NCI-H524 treated with DMSO at 0.1 percent for 48 hours (cell line): Measurements from ENCODE around the gene CFAP43.
A peak's percentile ranks its signal among the peaks of the same experiment; 100 is the strongest.

Experiments
- DNase-seq: peaks from one replicate; lab custom pipeline; 2025; lab: John Stamatoyannopoulos, UW

CFAP43 gene, protein sequence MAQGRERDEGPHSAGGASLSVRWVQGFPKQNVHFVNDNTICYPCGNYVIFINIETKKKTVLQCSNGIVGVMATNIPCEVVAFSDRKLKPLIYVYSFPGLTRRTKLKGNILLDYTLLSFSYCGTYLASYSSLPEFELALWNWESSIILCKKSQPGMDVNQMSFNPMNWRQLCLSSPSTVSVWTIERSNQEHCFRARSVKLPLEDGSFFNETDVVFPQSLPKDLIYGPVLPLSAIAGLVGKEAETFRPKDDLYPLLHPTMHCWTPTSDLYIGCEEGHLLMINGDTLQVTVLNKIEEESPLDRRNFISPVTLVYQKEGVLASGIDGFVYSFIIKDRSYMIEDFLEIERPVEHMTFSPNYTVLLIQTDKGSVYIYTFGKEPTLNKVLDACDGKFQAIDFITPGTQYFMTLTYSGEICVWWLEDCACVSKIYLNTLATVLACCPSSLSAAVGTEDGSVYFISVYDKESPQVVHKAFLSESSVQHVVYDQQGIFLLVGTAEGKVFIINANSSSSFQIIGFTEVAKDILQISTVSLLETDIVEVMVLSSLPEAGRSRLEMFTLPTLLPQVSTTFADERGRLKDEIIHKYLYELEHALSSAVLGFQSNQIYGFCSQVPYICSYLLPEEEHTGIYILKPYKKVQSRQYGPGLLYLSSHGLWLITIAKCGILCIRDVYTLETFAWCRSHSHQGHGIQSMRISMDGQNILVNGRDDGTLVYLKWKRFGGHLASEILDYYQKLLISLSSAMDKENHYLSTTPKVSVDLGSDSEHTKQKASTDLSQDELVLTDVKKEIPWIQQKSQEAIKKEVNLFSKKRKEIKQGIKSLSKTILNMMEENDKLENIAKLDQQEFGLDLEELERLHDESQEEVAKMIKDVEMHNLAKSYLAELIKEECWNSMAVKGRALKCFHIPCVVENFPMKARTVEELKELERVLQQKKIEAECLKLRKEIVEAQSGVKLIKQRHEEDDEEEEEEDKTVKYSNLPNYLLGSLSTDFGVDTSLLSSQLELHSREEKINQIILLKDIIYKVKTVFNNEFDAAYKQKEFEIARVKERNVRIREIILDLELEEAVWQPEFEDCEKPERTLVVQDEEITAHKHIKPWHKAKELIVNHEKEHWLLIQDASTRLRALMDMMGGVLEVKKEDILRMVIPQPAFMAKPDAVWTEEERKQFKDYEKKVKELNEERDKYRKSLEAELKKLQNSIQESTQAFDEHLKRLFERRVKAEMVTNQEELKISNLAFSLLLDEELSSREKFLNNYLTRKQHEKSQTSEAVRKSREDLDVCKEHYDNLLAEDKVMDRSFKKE (N-terminal part only)

DNA sequence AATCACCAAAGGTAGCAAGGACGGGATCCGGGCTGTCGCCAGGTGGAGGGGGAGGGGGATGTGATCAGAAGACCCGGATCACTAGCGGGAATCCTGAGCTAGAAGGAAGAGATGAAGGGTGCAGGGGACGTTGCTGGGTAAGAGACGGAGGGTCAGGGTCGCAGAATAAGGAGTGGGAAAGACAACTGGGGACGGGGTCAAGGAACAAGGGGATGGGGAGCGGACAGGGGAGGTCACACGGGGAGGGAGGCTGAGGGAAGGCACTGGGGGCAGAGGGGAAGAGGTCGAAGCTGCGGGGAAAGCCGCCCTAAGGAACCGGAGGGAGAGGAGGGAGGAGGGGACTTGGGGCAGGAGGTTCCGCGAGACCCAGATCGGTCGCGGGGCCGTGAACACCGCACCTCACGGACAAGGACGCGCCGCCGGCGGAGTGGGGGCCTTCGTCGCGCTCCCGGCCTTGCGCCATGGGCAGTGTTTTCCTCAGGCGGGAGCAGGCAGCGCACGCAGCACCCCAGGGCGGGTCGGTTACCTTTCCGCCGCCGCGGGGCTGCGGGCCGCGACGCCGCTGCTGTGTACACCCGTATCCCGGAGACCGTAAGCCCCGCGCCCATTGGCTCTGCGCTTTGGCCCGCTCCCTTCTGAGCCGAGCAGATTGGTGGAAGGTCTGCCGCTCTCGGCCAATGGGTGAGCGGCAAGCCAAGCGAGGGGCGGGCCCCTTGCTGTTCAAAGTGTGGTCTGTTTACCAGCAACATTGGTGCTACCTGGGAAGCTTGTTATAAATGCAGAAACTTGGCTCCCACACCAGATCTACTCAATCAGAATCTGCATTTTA, at the start of gene CFAP43:
CFAP43 (minus strand) TSS at position 581 of the 829 bp plus-strand sequence; CDS start at position 463, 118 bp downstream.
- peak; percentile 29 for DNase-seq

DNA sequence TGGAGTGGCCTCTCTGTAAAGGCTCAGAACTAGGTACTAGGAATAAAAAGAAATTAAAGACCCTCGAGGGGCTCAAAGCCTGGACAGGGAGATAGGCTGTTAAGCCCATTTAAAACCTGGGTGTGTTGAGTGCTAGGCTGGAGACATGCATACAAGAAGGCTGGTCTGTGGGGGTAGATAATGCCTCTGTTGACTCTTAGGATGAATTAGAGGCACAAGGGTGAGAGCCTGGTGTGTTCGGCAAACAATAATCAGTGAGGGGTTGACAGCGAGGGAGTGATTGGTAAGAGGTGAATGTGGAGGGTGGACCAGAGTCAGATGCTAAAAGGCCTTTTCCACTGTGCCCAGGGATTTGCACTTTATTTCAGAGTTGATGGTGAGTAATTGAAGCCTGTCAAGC, 49.5 kb upstream of the CFAP43 start:
- no peak for DNase-seq

DNA sequence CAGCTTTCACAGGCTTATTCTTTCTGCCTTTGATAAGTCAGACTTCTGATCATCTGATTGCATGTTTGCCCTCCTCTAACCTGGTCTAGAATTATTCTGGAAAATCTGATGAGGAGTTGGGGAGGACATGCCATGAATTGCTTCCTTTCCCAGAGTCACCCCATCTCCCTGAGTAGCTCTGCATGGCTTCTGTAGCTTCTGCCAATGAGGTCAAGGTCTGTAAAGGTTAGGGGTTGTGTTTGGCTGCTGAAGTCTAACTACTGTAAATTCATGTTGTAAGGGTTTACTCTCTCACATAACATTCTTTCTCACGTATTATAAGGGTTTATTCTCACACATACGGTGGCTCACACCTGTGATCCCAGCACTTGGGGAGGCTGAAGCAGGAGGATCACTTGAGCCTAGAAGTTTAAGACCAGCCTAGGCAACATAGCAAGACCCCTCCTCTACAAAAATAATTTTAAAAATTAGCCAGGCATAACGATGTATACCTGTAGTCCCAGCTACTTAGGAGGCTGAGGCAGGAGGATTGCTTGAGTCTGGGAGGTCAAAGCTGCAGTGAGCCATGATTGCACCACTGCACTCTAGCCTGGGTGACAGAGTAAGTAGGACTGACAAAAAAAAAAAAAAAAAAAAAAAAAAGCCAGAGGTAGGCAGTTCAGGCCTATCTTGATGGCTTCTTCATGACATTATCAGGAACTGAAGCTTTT, 47.5 kb upstream of the CFAP43 start:
- DNase-seq: no peak

DNA sequence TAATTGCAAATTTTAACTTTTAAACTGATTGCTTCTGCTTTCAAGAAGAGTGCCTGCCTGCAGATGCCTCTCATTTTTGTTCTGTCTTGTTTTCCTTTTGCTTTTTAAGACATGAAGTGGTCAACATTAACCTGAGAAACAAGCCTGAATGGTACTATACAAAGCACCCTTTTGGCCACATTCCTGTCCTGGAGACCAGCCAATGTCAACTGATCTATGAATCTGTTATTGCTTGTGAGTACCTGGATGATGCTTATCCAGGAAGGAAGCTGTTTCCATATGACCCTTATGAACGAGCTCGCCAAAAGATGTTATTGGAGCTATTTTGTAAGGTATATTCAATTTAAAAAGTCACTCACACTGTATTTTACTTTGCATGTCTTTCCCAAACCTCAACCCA, 45.6 kb upstream of the CFAP43 start:
- no peak for DNase-seq

DNA sequence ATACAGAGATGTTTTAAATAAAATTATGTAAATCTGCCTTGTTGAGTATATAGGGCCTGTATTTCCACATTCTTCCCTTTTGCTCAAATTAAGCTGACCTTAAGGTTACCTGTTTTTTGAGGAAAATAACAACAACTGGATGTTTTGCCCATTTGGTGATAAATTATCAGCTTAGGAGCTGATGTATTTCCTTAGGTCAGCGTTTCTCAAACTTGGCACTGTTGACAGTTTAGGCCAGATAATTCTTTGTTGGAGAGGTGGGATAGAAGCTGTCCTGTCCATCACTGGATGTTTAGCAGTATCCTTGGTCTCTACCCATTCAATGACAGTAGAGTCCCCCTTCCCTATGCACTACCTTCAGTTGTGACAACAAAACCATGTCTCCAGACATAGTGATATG, 44.0 kb upstream of the CFAP43 start:
- no peak for DNase-seq

DNA sequence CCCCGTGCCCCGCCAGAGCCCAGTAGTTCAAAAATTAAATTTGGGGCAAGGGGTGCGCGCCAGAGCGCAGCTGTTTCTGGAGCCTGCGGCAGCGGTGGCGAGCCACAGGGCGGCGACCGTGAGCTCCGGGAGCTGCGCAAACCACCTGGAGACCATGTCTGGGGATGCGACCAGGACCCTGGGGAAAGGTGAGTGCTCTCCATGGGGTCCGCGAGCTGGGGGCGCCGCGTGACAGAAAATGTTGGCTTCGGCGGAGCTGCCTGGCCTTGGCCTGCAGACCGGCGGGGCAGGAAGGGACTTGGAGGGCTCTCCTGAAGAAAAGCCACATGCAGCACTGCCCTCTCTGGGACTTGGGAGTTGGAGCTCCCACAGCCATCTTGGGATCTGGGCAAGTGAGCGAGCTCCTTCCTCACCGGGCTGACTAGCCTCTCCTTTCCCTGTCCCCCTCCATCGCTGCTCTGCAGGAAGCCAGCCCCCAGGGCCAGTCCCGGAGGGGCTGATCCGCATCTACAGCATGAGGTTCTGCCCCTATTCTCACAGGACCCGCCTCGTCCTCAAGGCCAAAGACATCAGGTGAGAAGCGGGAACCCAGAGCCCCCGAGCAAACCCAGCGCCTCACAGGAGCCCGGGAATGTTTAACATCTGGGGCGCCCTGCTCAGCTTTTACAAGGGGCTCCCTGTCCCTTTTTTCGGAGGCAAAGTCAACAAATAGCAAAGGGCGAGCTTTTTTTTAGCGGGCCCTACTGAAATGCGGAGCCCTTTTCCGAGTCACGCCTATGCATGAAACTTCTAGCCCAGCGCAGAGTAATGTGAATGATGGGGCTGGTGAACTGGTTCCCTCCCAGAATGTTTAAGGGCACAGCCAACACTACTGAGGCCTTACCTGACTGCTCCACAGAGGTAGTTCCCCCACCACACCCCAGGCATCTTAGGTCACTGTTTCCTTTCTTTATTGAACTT, 42.9 kb upstream of the CFAP43 start:
- DNase-seq: no peak

DNA sequence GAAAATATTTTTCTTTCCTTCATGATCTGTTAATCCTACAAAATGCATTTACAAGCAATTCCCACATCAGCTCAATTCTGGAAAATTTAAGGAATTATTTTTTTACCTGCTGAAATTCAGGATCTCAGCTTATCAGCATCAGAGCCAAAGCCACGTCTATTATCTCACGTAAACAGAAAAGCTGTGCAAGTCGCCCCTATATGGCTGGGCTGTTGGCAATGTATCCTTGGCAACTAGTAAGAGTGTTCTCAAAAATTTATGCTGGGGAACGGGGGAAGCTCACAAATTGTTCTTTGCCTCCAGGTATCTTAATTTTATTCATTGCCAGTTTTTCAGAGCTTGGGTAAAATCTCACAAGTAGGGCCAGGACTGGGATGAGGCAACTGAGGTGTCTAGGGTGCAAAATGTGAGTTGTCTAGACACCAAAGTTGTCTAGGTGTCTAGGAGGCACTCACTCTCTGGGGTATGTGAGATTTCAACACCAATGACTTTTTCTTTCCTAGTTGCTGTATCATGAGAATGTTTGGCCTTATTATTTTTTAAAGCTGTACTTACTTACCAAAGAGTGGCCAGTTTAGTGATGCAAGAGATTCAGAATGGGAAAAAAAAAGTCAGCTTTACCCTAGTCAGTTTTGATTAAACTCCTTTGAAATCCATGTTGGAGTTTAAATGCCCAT, 41.9 kb upstream of the CFAP43 start:
- DNase-seq: no peak

DNA sequence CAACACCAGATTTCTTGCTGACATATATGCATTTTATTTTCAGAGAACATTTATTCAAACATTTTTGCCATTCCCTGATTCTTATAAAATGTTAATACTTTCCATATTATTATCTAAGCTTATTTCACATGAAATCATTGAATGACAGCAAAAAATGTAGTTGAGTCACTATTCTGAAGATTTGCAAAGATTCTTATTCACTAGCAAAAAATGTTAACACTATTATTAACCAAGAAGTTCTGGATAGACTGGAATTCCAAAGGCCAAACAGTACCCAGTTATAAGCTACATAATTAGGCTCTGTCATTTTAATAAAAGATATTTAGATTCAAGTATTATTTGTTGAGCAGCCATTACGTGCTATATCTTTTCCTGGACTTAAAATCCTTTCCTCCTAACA, 41.1 kb upstream of the CFAP43 start:
- no peak for DNase-seq

DNA sequence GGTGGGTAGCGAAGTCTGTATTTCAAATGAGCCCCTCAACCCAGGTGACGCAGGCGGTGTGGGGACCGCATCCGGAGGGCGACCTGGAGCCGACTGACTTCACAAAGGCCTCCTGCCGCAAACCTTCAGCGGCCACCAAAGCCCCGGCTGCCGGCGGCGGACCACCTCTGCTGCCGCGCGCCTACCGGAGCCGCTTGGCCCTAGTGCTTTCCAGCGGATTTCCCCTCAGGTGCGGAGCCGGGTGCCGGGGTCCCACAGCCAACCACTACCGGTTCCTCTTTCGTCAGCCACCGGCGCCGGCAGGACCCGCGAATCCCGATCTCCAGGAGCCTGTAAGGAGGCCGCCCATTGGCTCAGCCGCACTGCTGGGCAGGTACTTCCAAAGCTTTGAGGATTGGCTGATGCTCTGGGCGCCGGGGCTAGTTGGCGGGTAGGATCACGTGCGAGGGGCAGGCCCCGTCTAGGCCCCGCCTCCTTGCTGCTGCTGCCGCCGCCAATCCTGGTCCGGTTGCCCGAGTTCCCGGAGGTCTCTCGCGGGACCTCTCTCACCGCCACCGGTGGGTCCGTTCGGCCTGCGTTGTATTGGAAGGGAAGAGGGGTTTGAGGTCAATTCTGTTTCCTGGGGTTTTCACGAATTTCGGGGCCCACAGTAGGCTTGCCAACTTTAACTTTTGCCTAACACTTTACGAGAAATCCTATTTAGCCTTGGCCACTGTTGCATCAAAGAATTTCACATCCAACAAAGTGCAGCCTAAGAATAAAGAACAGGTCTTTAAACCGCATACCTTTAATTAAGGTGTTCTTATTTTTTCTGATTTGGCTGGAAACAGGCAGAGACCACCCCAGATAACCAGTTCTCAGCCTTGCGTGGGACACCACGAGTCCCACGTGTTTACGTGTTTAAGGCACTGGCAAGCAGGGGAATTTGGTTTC, 36.8 kb upstream of the CFAP43 start, which contains the start of gene GSTO2:
GSTO2 (plus strand) TSS at position 472 of the 933 bp plus-strand sequence. CDS start 5,732 bp downstream, outside the sequence.
- peak; percentile 33 for DNase-seq

DNA sequence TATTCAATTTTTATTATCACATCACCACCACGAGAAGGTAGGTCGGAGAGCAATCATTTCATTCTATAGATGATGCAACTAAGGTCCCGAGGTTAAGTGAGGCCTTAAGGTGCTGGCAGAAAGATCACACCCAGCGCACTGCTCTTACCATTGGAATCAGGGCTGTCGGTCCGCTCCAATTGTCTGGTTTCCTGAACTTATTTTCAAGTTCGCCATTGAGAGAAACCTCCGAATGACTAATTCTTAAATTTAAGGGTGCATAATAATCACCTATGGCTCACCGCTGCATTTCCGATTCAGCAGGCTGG, 36.2 kb upstream of the CFAP43 start:
- DNase-seq: no peak

DNA sequence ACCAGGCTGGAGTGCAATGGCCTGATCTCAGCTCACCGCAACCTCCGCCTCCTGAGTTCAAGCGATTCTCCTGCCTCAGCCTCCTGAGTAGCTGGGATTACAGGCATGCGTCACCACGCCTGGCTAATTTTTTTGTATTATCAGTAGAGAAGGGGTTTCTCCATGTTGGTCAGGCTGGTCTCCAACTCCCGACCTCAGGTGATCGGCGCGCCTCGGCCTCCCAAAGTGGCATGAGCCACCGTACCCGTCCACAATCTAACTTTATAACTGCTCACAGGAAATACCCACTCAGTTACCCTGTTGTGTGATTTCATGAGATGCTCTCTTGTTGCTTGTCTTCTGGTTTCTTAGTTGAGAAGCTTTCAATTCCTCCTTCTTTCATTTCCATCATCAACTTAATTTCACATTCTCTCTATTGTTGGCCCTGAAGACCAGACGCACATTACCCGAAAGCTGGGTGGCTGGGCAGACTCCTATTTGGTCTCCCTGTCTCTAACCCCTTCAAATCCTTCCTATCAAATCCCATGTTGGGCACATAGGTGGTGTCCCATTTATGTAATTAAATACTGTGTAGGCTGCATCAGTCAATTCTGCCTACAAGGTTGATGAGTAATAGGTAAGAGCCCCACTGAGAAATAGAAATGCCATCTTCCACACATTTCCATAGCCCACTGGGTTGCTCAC, 35.7 kb upstream of the CFAP43 start:
- no peak for DNase-seq

DNA sequence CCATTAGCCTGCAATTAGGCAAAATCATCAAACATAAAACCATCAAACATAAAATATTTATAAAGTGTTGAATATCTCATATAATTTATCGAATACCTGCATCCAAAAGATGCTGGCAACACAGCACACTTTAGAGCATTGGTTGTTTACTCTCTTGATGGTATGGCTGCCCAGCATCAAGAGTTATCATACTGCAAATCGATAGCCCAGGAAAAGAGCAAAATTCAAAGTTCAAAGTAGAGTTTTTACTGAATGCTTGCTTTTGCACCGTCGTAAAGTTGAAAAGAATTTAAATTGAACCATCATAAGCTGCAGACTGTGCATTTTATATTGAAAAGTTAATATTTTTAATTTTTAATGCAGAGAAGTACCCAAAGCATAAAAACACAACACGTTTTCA, 32.6 kb upstream of the CFAP43 start:
- no peak for DNase-seq

DNA sequence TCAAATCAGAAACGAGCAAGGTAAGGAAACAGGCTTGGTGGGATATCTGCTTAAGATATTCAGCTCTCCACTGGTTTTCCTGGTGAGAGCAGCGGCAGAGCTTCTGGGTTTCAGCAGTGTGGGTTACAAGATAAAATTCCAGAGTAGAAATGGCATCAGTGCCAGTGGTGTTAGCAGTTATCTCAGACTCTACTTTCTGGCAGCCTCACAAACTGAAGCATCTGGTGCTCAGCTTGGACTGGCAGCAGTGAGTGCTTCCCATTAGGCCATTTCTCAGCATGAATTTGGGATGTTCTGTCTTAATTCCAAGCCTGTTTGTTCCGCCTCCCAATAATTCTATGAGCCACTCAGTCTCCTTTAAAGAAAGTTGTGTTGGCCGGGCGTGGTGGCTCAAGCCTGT, 29.9 kb upstream of the CFAP43 start:
- no peak for DNase-seq

DNA sequence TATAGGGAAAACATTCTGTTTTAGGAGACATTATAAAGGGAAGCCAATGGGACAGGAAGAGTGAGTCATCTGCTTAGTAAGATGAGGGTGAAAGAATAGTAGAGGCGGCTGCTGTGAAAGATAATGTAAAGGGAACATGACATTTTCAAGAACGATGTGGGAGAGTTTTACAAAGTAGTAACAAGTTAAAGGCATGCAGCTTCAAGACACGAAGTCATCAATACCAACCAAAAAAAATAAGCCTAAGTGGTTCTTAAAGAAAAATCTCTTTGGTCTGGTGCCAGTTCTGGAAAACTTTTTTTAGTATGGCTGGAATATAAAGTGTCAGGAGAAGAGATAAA, 28.6 kb upstream of the CFAP43 start:
- no peak for DNase-seq

DNA sequence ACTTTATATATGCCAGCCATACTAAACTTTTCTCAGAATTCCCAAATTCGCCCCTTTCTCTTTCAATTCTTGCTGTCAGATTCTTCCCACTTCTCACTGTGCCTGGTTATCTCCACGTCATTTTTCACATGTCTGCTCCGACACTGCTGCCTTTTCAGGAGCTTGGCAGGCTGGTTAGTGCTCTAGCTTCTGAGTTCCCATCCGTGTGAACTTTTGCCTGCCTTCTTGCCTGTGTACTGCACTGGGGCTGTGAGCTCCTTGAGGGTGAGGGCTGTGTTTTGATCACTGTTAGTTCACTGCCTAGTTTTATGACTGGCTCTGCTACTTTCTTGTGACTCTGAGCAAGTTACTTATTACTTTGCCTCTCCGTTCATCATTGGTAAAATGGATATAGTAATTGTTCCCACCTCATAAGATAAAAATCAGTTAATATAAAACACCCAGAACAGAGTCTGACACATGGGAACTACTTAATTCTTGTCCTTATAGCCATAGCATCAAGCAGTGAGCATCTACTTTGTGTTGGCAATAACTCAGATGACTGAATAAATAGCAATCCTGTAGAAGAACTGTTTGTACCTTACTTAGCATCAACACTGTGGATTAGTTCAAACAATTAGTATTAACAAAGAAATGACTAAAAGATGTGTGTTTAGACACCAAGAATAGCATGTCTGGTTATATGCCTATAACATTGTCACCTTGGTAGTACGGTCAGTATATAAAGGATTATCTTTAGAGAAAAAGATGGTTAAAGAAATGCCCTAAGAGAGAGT, 28.0 kb upstream of the CFAP43 start:
- no peak for DNase-seq

DNA sequence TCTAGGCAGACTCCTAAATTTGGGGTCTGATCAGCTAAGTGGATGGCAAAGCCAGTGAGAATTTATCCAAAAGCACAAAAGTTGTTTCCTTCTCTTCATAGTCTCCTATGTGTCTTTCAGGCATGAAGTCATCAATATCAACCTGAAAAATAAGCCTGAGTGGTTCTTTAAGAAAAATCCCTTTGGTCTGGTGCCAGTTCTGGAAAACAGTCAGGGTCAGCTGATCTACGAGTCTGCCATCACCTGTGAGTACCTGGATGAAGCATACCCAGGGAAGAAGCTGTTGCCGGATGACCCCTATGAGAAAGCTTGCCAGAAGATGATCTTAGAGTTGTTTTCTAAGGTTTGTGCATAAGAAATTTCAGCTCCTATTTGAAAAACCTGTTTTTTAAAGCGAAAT, 27.3 kb upstream of the CFAP43 start:
- DNase-seq: no peak

DNA sequence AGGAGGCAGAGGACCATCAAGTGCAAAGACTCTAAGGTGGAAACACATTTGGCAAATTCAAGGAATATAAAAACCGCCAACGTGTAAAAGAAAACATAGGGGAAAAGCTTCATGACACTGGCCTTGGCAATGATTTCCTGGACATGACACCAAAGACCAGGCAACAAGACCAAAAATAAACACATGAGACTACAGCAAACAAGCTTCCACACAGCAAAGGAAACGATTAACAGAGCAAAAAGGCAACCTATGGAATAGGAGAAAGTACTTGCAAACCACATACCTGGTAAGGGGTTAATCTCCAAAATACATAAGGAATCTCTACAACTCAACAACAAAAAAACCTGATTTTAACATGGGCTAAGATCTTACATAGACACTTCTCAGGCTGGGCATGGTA, 26.0 kb upstream of the CFAP43 start:
- DNase-seq: no peak
